NCI-H510A treated with DMSO at 0.1 percent for 48 hours (cell line): Measurements from ENCODE around the gene TTC9.

Experiments used
- DNase-seq: peaks from one replicate; lab custom pipeline; 2025; lab: John Stamatoyannopoulos, UW

TTC9 gene

GRCh38 chr14:70645892-70646291 lies 4.2 kb downstream of the TTC9 start:
- DNase-seq = no peak

- no peak for DNase-seq
These were observed 5.0 kb downstream of the TTC9 start for GRCh38 chr14:70646705-70647104.

- no peak for DNase-seq
These were observed 6.6 kb downstream of the TTC9 start for GRCh38 chr14:70648346-70648745.

- DNase-seq = no peak
These were observed 8.1 kb downstream of the TTC9 start for GRCh38 chr14:70649803-70650202.

GRCh38 chr14:70651522-70651921 lies 9.8 kb downstream of the TTC9 start:
- DNase-seq = no peak

- no peak for DNase-seq
These were observed 11.2 kb downstream of the TTC9 start for GRCh38 chr14:70652871-70653270.

GRCh38 chr14:70653662-70654061 lies 11.9 kb downstream of the TTC9 start:
- no peak for DNase-seq

- no peak for DNase-seq
These were observed 12.9 kb downstream of the TTC9 start for GRCh38 chr14:70654632-70655031.

- DNase-seq = no peak
These were observed 13.6 kb downstream of the TTC9 start for GRCh38 chr14:70655110-70655826.

- no peak for DNase-seq
These were observed 17.2 kb downstream of the TTC9 start for GRCh38 chr14:70658899-70659298.

- no peak for DNase-seq
These were observed 19.5 kb downstream of the TTC9 start for GRCh38 chr14:70660967-70661893.

GRCh38 chr14:70662080-70662479 lies 20.4 kb downstream of the TTC9 start:
- no peak for DNase-seq

- DNase-seq = no peak
These were observed 21.1 kb downstream of the TTC9 start for GRCh38 chr14:70662816-70663215.

- DNase-seq = no peak
These were observed 22.0 kb downstream of the TTC9 start for GRCh38 chr14:70663707-70664179.

- DNase-seq = no peak
These were observed 23.2 kb downstream of the TTC9 start for GRCh38 chr14:70664698-70665447.

- peak; percentile 62 for DNase-seq
These were observed 24.0 kb downstream of the TTC9 start for GRCh38 chr14:70665448-70666360.

GRCh38 chr14:70666361-70666686 lies 24.6 kb downstream of the TTC9 start:
- DNase-seq = no peak

GRCh38 chr14:70670992-70671651 lies 29.4 kb downstream of the TTC9 start:
- DNase-seq = no peak

GRCh38 chr14:70671652-70672644 lies 30.2 kb downstream of the TTC9 start:
- DNase-seq = no peak

- no peak for DNase-seq
These were observed 35.6 kb downstream of the TTC9 start for GRCh38 chr14:70677341-70677740.
